ENCODE results near the gene GDE1. TPM values are rescaled to one million over a fixed set of nuclear protein-coding genes. Genes with fewer than 3 reads are reported as not detected.

Gene GDE1, protein sequence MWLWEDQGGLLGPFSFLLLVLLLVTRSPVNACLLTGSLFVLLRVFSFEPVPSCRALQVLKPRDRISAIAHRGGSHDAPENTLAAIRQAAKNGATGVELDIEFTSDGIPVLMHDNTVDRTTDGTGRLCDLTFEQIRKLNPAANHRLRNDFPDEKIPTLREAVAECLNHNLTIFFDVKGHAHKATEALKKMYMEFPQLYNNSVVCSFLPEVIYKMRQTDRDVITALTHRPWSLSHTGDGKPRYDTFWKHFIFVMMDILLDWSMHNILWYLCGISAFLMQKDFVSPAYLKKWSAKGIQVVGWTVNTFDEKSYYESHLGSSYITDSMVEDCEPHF
- 83.2 and 99.9 TPM in 2 replicates for total RNA-seq
- polyA plus RNA-seq: 77.6 and 78.4 TPM in 2 replicates

- Histone ChIP-seq H4K20me1 (ENCODE audit: insufficient read depth, poor library complexity, severe bottlenecking) (peaks cover 11% of the 10 kb centered on the region), H3K36me3 (replicated peaks; ENCODE audit: insufficient read depth, low read depth) (no peaks in the 10 kb centered on the region), H3K9me2 (replicated peaks; ENCODE audit: insufficient read depth) (no peaks in the 10 kb centered on the region), H3K4me1 (ENCODE audit: insufficient read depth) (peaks cover 10% of the 10 kb centered on the region), H3K4me3 (peak within 1 kb of the TSS; percentile 87), H3K27ac (peak within 1 kb of the TSS; percentile 94), H3K4me2 (peak within 1 kb of the TSS; percentile 86), H3K79me2 (peaks cover 54% of the 10 kb centered on the region), H3K9me3 (ENCODE audit: low read depth) (no peaks in the 10 kb centered on the region), H2AFZ (peak within 1 kb of the TSS; percentile 73), H3K27me3 (no peaks in the 10 kb centered on the region)
- DNase-seq (ENCODE audit: low spot score): peak; percentile 97
- no peak for TF ChIP-seq EZH2phosphoT487 (IDR thresholded peaks at IDR 0.05; ENCODE audit: low read depth, severe bottlenecking, unreplicated experiment)
- TF ChIP-seq, protein P1, sequence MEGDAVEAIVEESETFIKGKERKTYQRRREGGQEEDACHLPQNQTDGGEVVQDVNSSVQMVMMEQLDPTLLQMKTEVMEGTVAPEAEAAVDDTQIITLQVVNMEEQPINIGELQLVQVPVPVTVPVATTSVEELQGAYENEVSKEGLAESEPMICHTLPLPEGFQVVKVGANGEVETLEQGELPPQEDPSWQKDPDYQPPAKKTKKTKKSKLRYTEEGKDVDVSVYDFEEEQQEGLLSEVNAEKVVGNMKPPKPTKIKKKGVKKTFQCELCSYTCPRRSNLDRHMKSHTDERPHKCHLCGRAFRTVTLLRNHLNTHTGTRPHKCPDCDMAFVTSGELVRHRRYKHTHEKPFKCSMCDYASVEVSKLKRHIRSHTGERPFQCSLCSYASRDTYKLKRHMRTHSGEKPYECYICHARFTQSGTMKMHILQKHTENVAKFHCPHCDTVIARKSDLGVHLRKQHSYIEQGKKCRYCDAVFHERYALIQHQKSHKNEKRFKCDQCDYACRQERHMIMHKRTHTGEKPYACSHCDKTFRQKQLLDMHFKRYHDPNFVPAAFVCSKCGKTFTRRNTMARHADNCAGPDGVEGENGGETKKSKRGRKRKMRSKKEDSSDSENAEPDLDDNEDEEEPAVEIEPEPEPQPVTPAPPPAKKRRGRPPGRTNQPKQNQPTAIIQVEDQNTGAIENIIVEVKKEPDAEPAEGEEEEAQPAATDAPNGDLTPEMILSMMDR (IDR thresholded peaks at IDR 0.05; ENCODE audit: poor library complexity): peak; percentile 38
- WGBS (ENCODE audit: low lambda C conversion rate, missing lambda C conversion rate): under 1% methylated on average over 53 of the region's 62 CpGs
These were observed at the start of gene GDE1 for GRCh38 chr16:19521471-19522396. TSS of gene GDE1 (minus strand) at chr16:19522098. CDS start at chr16:19521964, 134 bp downstream.

DNA sequence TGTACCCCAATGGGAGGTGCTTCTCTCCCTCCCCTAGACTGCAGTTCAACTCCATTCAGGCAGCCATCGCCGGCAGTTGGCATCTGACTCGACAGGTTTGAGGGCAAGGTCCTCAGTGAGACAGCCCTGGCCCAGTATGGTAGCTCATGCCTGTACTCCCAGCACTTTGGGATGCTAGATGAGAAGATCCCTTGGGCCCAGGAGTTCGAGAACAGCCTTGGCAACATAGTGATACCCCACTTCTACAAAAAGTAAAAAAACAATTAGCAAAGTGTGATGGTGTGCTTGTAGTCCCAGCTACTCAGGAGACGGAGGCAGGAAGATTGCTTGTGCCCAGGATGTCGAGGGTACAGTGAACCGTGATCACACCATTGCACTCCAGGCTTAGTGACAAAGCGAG is 45.7 kb upstream of the GDE1 start:
- Histone ChIP-seq H3K36me3 (replicated peaks; ENCODE audit: insufficient read depth, low read depth) (no peaks in the 10 kb centered on the region), H3K9me2 (replicated peaks; ENCODE audit: insufficient read depth) (no peaks in the 10 kb centered on the region), H3K27ac (no peak overlapping the region), H3K4me3 (no peak overlapping the region), H3K4me1 (ENCODE audit: insufficient read depth) (no peaks in the 10 kb centered on the region), H3K9me3 (ENCODE audit: low read depth) (no peaks in the 10 kb centered on the region), H2AFZ (no peak overlapping the region), H3K4me2 (no peak overlapping the region), H3K79me2 (peaks cover 9% of the 10 kb centered on the region), H4K20me1 (ENCODE audit: insufficient read depth, poor library complexity, severe bottlenecking) (no peaks in the 10 kb centered on the region), H3K27me3 (no peaks in the 10 kb centered on the region)
- TF ChIP-seq EZH2 (IDR thresholded peaks at IDR 0.05; ENCODE audit: borderline replicate concordance) (no peak), EZH2phosphoT487 (IDR thresholded peaks at IDR 0.05; ENCODE audit: low read depth, severe bottlenecking, unreplicated experiment) (no peak)
- TF ChIP-seq, protein P1 (IDR thresholded peaks at IDR 0.05; ENCODE audit: poor library complexity): no peak
- no peak for DNase-seq (ENCODE audit: low spot score)
- 97% methylated on average over 8 of the region's 8 CpGs for WGBS (ENCODE audit: low lambda C conversion rate, missing lambda C conversion rate)

DNA sequence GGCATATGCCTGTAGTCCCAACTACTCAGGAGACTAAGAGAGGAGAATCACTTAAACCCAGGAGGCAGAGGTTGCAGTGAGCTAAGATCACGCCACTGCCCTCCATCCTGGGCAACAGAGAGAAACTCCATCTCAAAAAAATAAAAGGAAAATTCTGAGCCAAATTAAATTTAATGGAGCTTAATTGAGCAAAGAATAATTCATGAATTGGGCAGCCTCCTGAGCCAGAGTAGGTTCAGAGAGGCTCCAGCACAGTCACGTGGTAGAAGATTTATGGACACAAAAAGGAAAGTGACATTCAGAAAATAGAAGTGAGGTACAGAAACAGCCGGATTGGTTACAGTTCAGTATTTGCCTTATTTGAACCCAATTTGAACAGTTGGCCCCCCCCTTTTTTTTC is 44.5 kb upstream of the GDE1 start:
- Histone ChIP-seq H3K4me3 (no peak overlapping the region), H4K20me1 (ENCODE audit: insufficient read depth, poor library complexity, severe bottlenecking) (no peaks in the 10 kb centered on the region)
- no peak for TF ChIP-seq EZH2phosphoT487 (IDR thresholded peaks at IDR 0.05; ENCODE audit: low read depth, severe bottlenecking, unreplicated experiment)
- TF ChIP-seq EZH2 (IDR thresholded peaks at IDR 0.05; ENCODE audit: borderline replicate concordance): no peak

More for the DNA sequence above, 44.5 kb upstream of the GDE1 start:
- H3K4me2 ChIP-seq: no peak overlapping the region
- no peak overlapping the region for H2AFZ ChIP-seq
- no peak overlapping the region for H3K27ac ChIP-seq
- no peak for DNase-seq (ENCODE audit: low spot score)
- H3K4me1 ChIP-seq (ENCODE audit: insufficient read depth): no peaks in the 10 kb centered on the region
- H3K9me3 ChIP-seq (ENCODE audit: low read depth): no peaks in the 10 kb centered on the region
- no peaks in the 10 kb centered on the region for H3K36me3 ChIP-seq (replicated peaks; ENCODE audit: insufficient read depth, low read depth)
- no peaks in the 10 kb centered on the region for H3K27me3 ChIP-seq
- H3K79me2 ChIP-seq: peaks cover 13% of the 10 kb centered on the region
- H3K9me2 ChIP-seq (replicated peaks; ENCODE audit: insufficient read depth): no peaks in the 10 kb centered on the region
- 100% methylated on average over 3 of the region's 3 CpGs for WGBS (ENCODE audit: low lambda C conversion rate, missing lambda C conversion rate)
